Neural progenitor cell (in vitro differentiated cells): ENCODE data around the gene SIL1.

Experiments used
- EZH2 ChIP-seq: fragments of 200-600 bp; sonication (generic); IDR thresholded peaks from 2 replicates; pipeline ENCODE4 v1.6.1; 2017; ENCODE audit warnings: antibody characterized with exemption, mild to moderate bottlenecking, moderate library complexity
- EZH2phosphoT487 ChIP-seq: fragments of 200-600 bp; sonication (generic); IDR thresholded peaks from 2 replicates; pipeline ENCODE4 v1.6.1; 2017; ENCODE audit warnings: antibody characterized with exemption
- TF ChIP-seq, protein P1 (sequence below): fragments of 200-600 bp; sonication (generic); IDR thresholded peaks from 2 replicates; pipeline ENCODE4 v1.5.1; 2017; ENCODE audit warnings: antibody characterized with exemption, mild to moderate bottlenecking

DNA sequence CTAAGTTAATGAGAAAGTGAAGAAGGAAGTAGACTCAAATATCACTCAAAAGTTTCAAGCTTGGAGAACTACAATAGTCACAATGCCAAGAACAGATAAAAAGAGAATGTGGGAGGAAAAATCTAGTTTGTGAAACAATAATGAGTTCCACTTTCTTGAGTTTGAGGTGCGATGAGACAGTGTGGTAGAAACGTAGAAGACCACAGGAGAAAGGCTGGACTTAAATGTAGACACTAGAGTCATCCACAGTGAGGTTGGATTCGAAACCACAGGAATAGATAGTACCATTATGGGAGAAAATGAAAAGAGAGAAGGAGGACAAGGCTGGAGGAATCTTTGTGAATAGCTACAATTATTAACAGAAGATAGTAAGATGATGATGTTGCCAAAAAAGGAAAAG, 182.0 kb downstream of the SIL1 start:
- TF ChIP-seq, protein P1, sequence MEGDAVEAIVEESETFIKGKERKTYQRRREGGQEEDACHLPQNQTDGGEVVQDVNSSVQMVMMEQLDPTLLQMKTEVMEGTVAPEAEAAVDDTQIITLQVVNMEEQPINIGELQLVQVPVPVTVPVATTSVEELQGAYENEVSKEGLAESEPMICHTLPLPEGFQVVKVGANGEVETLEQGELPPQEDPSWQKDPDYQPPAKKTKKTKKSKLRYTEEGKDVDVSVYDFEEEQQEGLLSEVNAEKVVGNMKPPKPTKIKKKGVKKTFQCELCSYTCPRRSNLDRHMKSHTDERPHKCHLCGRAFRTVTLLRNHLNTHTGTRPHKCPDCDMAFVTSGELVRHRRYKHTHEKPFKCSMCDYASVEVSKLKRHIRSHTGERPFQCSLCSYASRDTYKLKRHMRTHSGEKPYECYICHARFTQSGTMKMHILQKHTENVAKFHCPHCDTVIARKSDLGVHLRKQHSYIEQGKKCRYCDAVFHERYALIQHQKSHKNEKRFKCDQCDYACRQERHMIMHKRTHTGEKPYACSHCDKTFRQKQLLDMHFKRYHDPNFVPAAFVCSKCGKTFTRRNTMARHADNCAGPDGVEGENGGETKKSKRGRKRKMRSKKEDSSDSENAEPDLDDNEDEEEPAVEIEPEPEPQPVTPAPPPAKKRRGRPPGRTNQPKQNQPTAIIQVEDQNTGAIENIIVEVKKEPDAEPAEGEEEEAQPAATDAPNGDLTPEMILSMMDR: no peak
- no peak for TF ChIP-seq EZH2
- TF ChIP-seq EZH2phosphoT487: no peak
